ENCODE data around the gene AGT.
"Not testable (repeated sequence)": the region's sequence is repeated elsewhere in the genome, so short reads cannot be mapped to it uniquely, and the experiment has no call there.

The AGT gene

GRCh38 chr1:230744382-230744781 lies 30.5 kb upstream of the AGT start:
- DNase-seq (ENCODE audit: low spot score), result no peak

GRCh38 chr1:230743899-230744298 lies 30.0 kb upstream of the AGT start:
- peak; percentile 38 for DNase-seq (ENCODE audit: low spot score)

GRCh38 chr1:230739564-230740290 lies 25.8 kb upstream of the AGT start:
- no peak for DNase-seq (ENCODE audit: low spot score)

GRCh38 chr1:230737622-230738262 lies 23.8 kb upstream of the AGT start:
- no peak for DNase-seq (ENCODE audit: low spot score)

GRCh38 chr1:230735447-230735846 lies 21.5 kb upstream of the AGT start:
- no peak for DNase-seq (ENCODE audit: low spot score)

GRCh38 chr1:230730977-230731376 lies 17.1 kb upstream of the AGT start:
- DNase-seq (ENCODE audit: low spot score), result no peak

GRCh38 chr1:230728710-230729392 lies 14.9 kb upstream of the AGT start:
- DNase-seq (ENCODE audit: low spot score), result no peak

- DNase-seq (ENCODE audit: low spot score), result no peak
These were observed 11.5 kb upstream of the AGT start for GRCh38 chr1:230725256-230726012.

- DNase-seq (ENCODE audit: low spot score), result not testable (repeated sequence)
These were observed 8.1 kb upstream of the AGT start for GRCh38 chr1:230721849-230722522.

GRCh38 chr1:230717251-230717650 lies 3.3 kb upstream of the AGT start:
- no peak for DNase-seq (ENCODE audit: low spot score)

GRCh38 chr1:230716453-230716852 lies 2.5 kb upstream of the AGT start:
- DNase-seq (ENCODE audit: low spot score), result peak; percentile 26

- no peak for DNase-seq (ENCODE audit: low spot score)
These were observed 1.6 kb upstream of the AGT start for GRCh38 chr1:230715510-230715909.

- no peak for DNase-seq (ENCODE audit: low spot score)
These were observed 391 bp downstream of the AGT start for GRCh38 chr1:230713547-230713914.

- DNase-seq (ENCODE audit: low spot score), result no peak
These were observed 784 bp downstream of the AGT start for GRCh38 chr1:230713138-230713537.

- no peak for DNase-seq (ENCODE audit: low spot score)
These were observed 1.4 kb downstream of the AGT start for GRCh38 chr1:230712470-230712942.

GRCh38 chr1:230711245-230711644 lies 2.7 kb downstream of the AGT start:
- DNase-seq (ENCODE audit: low spot score), result no peak

- no peak for DNase-seq (ENCODE audit: low spot score)
These were observed 3.4 kb downstream of the AGT start for GRCh38 chr1:230710543-230710904.

- no peak for DNase-seq (ENCODE audit: low spot score)
These were observed 4.0 kb downstream of the AGT start for GRCh38 chr1:230709619-230710542.

- no peak for DNase-seq (ENCODE audit: low spot score)
These were observed 5.0 kb downstream of the AGT start for GRCh38 chr1:230708631-230709580.

All from SK-N-DZ (cell line).